ENCODE results near the gene FIBCD1. TPM values are rescaled to one million over a fixed set of nuclear protein-coding genes. Genes with fewer than 3 reads are reported as not detected.

FIBCD1 gene
- total and polyA plus RNA-seq, 2 of the 8 experiments (the other 6 are each of a cell fraction or from before 2014, with no cell fraction given): 6.1 to 8.8 TPM

- Histone ChIP-seq H2BK5ac (ENCODE audit: low read depth, low read length) (no peak overlapping the region), H3K23me2 (ENCODE audit: low read depth, low read length) (no peaks in the 10 kb centered on the region), H4K8ac (ENCODE audit: extremely low read depth, insufficient read depth, low read length) (no peak overlapping the region; the same call in 1 of the 2 replicates), H3K56ac (replicated peaks; ENCODE audit: insufficient read length, low read depth, low read length) (no peak overlapping the region), H3K79me1 (ENCODE audit: low read depth, low read length) (no peaks in the 10 kb centered on the region), H2BK120ac (replicated peaks; ENCODE audit: low read depth, low read length) (no peak overlapping the region), H3K4me1 (replicated peaks in 1 of 4; ENCODE audit: control insufficient read depth in 3 of 4, insufficient read depth in 4 of 4, low read length in 3 of 4) (peaks cover 1 to 20% (median 3%) of the 10 kb centered on the region in 4 experiments), H4K5ac (ENCODE audit: insufficient read length, low read depth, low read length) (no peak overlapping the region), H3K9ac (replicated peaks in 1 of 4; ENCODE audit: extremely low read depth in 1 of 4, low read depth in 3 of 4, low read length in 3 of 4) (no peak overlapping the region), H3K9me3 (ENCODE audit: insufficient read depth in 2 of 2, low read depth in 1 of 2, low read length in 1 of 2) (no peaks in the 10 kb centered on the region), H3K79me2 (ENCODE audit: control insufficient read depth in 1 of 2, insufficient read depth in 2 of 2, low read length in 2 of 2) (no peaks in the 10 kb centered on the region), H3K14ac (ENCODE audit: insufficient read length) (no peak overlapping the region), H2AFZ (ENCODE audit: low read length) (no peak overlapping the region), H3K4me3 (ENCODE audit: extremely low read depth in 1 of 4, insufficient read depth in 2 of 4, low read depth in 3 of 4, low read length in 4 of 4) (no peak overlapping the region), H3K27ac (ENCODE audit: low read depth, low read length) (no peak overlapping the region), H4K20me1 (replicated peaks in 1 of 2; ENCODE audit: control insufficient read depth in 1 of 2, insufficient read depth in 2 of 2, low read length in 2 of 2) (no peaks in the 10 kb centered on the region), H3K4ac (replicated peaks; ENCODE audit: insufficient read length, low read depth, low read length) (no peak overlapping the region), H3K23ac (ENCODE audit: insufficient read length) (no peak overlapping the region), H3K36me3 (ENCODE audit: control insufficient read depth in 2 of 4, insufficient read depth in 4 of 4, low read length in 3 of 4) (no peaks in the 10 kb centered on the region), H3K18ac (ENCODE audit: extremely low read depth, low read length) (0 out of 2 replicates have a peak overlapping the region, but pooled peaks have one; percentile 32), H2BK12ac (ENCODE audit: low read depth, low read length) (no peak overlapping the region), H2BK15ac (ENCODE audit: low read length) (0 out of 2 replicates have a peak overlapping the region, but pooled peaks have one; percentile 36), H4K91ac (replicated peaks; ENCODE audit: insufficient read length, low read length) (no peak overlapping the region), H2AK5ac (ENCODE audit: low read depth, low read length) (no peak overlapping the region), H2BK20ac (ENCODE audit: low read length) (no peak overlapping the region), H3K4me2 (ENCODE audit: insufficient read depth in 1 of 2, low read depth in 2 of 2, low read length in 2 of 2) (no peak overlapping the region), H3K27me3 (replicated peaks in 1 of 4; ENCODE audit: control insufficient read depth in 3 of 4, extremely low read depth in 1 of 4, insufficient read depth in 3 of 4, low read length in 3 of 4) (no peaks in the 10 kb centered on the region; a peak in 1 of 7 replicates)
- DNase-seq (ENCODE audit: low read depth in 1 of 2, low spot score in 2 of 2) (no peak), FAIRE-seq (no peak)
- TF ChIP-seq TAF1 (IDR thresholded peaks at IDR 0.05; ENCODE audit: low read depth, low read length) (no peak), JUND (IDR thresholded peaks at IDR 0.05; ENCODE audit: low read length) (no peak), GTF2F1 (IDR thresholded peaks at IDR 0.05; ENCODE audit: borderline replicate concordance, low read depth, low read length) (no peak), MAFK (IDR thresholded peaks at IDR 0.05; ENCODE audit: low read depth, low read length) (no peak), RBBP5 (IDR thresholded peaks at IDR 0.05; ENCODE audit: borderline replicate concordance, low read depth, low read length) (no peak), RXRA (IDR thresholded peaks at IDR 0.05; ENCODE audit: insufficient read depth, low read depth, low read length) (no peak), TAF7 (optimal IDR thresholded peaks at IDR 0.05; ENCODE audit: borderline replicate concordance, low read depth, low read length) (no peak), CTCF (IDR thresholded peaks at IDR 0.05; ENCODE audit: control extremely low read depth in 1 of 3, insufficient read depth in 1 of 3, low read depth in 1 of 3, low read length in 3 of 3) (no peak)
- TF ChIP-seq, protein P1, sequence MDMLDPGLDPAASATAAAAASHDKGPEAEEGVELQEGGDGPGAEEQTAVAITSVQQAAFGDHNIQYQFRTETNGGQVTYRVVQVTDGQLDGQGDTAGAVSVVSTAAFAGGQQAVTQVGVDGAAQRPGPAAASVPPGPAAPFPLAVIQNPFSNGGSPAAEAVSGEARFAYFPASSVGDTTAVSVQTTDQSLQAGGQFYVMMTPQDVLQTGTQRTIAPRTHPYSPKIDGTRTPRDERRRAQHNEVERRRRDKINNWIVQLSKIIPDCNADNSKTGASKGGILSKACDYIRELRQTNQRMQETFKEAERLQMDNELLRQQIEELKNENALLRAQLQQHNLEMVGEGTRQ (IDR thresholded peaks at IDR 0.05; ENCODE audit: low read length): no peak
- WGBS, 2 experiments (ENCODE audit: extremely low coverage in 1 of 2, insufficient coverage in 1 of 2, insufficient read length in 1 of 2, insufficient replicate concordance in 2 of 2, low coverage in 1 of 2, low lambda C conversion rate in 2 of 2, missing lambda C conversion rate in 1 of 2): 86% methylated on average over 29 of the region's 33 CpGs; no CpG with 5 or more reads in 1 of the 2 experiments
- ChIA-PET POLR2A (ENCODE audit: partially characterized antibody) (no interaction called here), CTCF (ENCODE audit: partially characterized antibody) (interaction anchor here (0.6 to 3.1 kb wide), 11 partner anchors 8 to 241 kb away, joined by 3 to 16 read pairs (median 5); no protein-coding TSS in a partner anchor)
These were observed 20.1 kb downstream of the FIBCD1 start for GRCh38 chr9:130918826-130919558.
